Stimulated activated memory B cell treated with anti-CD40 and anti-IgM and Interleukin-4, amounts not matched to agents 10 μg/mL and 1 μg/mL and 100 μg/mL, for 72 hours (primary cell): ENCODE measurements around the gene RSPH4A.

Source experiments
- ATAC-seq: fragments of 150-1000 bp; cut with Tn5 transposase; 2 replicates; pipeline ENCODE4 v1.10.0; 2021
- H3K27ac Mint-ChIP-seq: one replicate; pipeline ENCODE4 v1.8.0; 2022; ENCODE audit warnings: mild to moderate bottlenecking, mixed read lengths
- H3K27me3 Mint-ChIP-seq: one replicate; pipeline ENCODE4 v1.8.0; 2022; ENCODE audit warnings: mixed read lengths
- H3K36me3 Mint-ChIP-seq: one replicate; pipeline ENCODE4 v1.8.0; 2022; ENCODE audit warnings: mixed read lengths
- H3K4me1 Mint-ChIP-seq: one replicate; pipeline ENCODE4 v1.8.0; 2022; ENCODE audit warnings: mixed read lengths
- H3K4me3 Mint-ChIP-seq: one replicate; pipeline ENCODE4 v1.8.0; 2022; ENCODE audit warnings: mild to moderate bottlenecking, moderate library complexity, mixed read lengths
- H3K9me3 Mint-ChIP-seq: one replicate; pipeline ENCODE4 v1.8.0; 2022; ENCODE audit warnings: mixed read lengths

Gene RSPH4A

DNA sequence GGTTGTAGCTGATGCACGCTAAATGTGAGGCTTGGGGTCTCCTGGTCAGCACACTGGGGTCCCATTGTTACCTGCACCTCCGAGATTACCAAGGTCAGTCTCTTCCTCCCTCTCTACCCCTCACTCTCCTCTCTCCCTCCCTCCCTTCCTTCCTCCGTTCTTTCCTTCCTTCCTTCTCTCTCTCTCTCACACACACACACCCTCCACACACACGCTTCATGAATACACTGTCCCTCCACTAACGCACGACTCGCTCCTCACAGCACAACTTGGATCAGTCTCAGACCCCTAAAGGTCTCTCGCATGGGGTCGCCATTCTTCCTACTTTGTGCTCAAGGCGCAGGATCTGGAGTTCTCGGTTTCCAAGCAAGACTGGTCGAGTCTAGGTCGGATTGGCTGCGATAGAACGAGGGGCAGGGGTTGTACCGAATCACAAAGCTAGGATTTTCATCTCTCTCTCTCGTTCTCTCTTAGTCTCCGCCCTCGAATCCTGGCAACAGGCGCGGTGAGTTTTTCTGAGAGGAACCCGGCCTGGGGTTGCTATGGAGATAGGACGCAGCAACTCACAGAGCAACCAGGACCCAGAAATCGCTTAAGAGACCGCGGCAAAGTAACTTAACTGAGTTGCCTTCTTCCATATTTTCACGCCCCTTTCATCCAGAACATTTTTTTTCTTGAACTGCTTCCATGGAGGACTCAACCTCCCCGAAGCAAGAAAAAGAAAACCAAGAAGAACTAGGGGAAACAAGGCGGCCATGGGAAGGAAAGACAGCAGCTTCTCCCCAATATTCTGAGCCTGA is at the start of gene RSPH4A:
RSPH4A (plus strand) TSS at position 543 of the 800 bp plus-strand sequence; CDS start at position 688, 145 bp downstream.
- Mint-ChIP-seq H3K27ac (peak within 1 kb of the TSS; percentile 27), H3K4me3 (peak within 1 kb of the TSS; percentile 86), H3K4me1 (peaks cover 13% of the 10 kb centered on the region), H3K36me3 (no peaks in the 10 kb centered on the region), H3K9me3 (no peaks in the 10 kb centered on the region), H3K27me3 (peaks cover 13% of the 10 kb centered on the region)
- ATAC-seq = peak; percentile 97

DNA sequence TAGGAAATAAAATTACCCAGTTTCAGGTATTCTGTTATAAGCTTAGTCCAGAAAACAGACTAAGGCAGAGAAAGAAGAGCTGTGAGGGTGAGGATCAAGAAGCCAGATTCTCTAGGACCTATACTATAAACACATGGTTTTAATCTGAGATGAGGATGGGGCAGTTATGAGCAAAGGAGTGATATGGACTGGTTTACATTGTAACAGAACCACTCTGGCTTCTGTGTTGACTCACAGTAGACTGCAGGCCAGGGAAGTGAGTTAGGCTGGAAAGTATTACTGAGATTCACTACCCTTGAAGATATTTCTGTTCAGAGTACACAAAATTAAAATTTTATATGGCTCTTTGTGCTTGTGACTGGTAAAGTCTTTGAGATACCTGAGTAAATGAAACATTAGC is 48.2 kb upstream of the RSPH4A start:
- no peaks in the 10 kb centered on the region for H3K36me3 Mint-ChIP-seq
- H3K9me3 Mint-ChIP-seq = no peaks in the 10 kb centered on the region
- no peak overlapping the region for H3K27ac Mint-ChIP-seq
- H3K4me3 Mint-ChIP-seq = no peak overlapping the region
- ATAC-seq = no peak
- H3K27me3 Mint-ChIP-seq = peaks cover 17% of the 10 kb centered on the region
- H3K4me1 Mint-ChIP-seq = peaks cover 41% of the 10 kb centered on the region

DNA sequence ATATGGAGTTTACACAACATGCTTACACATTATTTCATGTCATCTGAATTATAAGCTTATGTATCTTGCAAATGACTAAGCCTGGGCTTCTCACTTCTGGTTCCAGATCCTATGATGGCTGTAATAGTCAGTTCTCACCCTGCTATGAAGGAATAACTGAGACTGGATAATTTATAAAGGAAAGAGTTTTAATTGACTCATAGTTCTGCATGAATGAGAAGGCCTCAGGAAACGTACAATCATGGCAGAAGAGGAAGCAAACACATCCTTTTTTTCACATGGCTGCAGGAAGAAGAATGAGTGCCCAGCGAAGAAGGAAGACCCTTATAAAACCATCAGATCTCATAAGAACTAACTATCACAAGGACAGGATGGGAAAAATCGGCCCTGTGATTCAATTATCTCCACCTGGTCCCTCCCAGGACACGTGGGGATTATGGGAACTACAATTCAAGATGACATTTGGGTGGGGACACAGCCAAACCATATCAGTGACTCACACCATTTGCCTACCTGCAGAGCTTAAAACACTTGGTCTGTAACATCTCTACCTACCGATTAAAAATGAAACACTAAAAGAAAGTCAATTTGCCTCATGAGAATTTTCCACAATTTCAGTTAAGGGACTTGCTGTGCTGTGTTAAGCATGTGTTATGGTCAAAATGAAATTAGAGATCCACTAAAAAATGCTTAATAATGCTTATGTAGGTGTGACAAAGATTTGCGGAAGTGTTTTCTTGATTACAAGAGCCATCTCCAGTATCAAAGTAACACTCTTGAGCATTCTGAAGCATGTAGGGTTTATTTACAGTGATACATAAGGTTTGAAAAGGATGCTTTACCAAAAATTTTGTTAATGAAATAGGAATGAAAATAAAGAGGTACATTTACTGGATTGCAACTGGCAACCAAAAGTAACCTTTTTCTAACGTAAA is 47.2 kb upstream of the RSPH4A start:
- peaks cover 2% of the 10 kb centered on the region for H3K36me3 Mint-ChIP-seq
- H3K27ac Mint-ChIP-seq = no peak overlapping the region
- no peak overlapping the region for H3K4me3 Mint-ChIP-seq
- H3K4me1 Mint-ChIP-seq = peaks cover 48% of the 10 kb centered on the region
- peaks cover 10% of the 10 kb centered on the region for H3K27me3 Mint-ChIP-seq
- no peak for ATAC-seq
- H3K9me3 Mint-ChIP-seq = no peaks in the 10 kb centered on the region

DNA sequence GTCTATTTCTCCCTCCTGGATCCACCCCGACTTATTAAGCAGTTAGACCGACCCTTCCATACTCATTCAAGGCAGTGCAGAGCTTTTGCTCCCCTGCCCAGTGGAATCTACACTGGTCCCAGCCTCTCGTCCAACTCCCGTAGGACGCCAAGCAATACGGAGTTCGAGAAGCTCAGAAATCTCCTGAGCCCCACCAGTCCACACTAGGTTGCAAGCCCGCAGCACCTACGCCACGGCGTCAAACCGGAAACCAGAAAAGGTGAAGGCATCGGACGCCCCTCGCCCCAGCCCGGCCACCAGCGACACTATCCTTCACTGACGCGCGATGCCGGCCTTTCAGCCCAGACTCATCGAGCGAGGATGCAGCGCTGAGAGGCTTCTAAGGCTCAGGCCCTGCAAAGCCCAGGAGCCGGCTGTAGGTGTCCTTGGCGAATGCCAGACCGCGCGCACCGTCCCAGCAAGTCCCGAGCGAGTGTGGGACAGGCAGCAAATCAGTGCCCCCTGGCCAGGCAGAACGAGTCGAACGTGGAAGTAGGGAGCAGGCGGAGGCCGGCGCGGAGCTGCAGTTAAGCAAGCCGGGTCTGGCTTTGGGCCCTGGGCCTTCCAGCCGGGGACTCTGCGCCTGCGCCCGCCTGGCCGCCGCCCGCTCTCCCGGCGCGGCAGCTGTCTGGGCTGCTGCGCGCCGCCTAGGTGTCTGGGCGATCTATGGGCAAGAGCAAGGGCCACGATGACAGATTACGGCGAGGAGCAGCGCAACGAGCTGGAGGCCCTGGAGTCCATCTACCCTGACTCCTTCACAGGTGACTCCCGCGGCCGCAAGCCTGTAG is 45.2 kb upstream of the RSPH4A start, which contains the start of gene RWDD1:
RWDD1 (plus strand) TSS at position 649 of the 827 bp plus-strand sequence; CDS start at position 728, 79 bp downstream.
- ATAC-seq = peak; percentile 99
- Mint-ChIP-seq H3K4me3 (peak within 1 kb of the TSS; percentile 94), H3K27ac (peak within 1 kb of the TSS; percentile 97), H3K36me3 (peaks cover 22% of the 10 kb centered on the region), H3K9me3 (no peaks in the 10 kb centered on the region), H3K4me1 (peaks cover 51% of the 10 kb centered on the region), H3K27me3 (no peaks in the 10 kb centered on the region)

DNA sequence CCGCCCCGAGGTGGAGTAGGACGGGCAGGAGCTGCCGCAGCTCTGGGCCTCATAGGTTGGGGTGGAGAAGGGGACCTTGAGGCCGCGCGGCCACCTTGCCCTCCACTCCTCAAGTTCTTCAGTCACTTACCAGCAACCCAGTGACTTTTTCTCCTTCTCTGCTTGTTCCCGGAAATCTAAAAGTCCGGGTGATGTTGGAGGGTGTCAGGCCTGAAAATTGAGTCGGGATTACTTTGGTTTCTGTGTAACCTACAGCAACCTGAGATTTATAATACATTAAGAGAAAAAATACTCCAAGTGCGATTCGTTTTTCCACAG is 44.6 kb upstream of the RSPH4A start:
- Mint-ChIP-seq H3K9me3 (no peaks in the 10 kb centered on the region), H3K4me1 (peaks cover 56% of the 10 kb centered on the region)
- no peak for ATAC-seq

DNA sequence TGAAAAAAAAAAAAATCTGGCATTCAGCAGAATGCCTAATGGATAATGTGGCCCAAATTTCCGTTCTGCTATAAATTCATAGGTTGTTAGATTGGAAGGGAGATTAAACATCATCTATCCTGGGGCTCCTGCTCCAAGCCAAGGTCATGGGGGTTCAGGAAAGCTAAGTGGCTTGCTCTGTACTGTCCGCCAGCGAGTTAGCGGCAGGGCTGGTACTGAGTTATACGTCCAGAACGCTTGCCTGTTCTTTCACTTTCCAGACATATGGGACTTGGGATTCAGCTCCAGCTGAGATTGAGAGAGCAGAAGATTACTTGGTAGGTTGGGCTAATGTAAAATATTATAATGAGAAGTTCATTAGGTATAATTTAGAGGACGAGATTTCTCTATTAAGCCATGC is 44.1 kb upstream of the RSPH4A start:
- Mint-ChIP-seq H3K4me3 (peak overlapping the region; percentile 94), H3K27me3 (no peaks in the 10 kb centered on the region), H3K27ac (peak overlapping the region; percentile 97), H3K9me3 (no peaks in the 10 kb centered on the region), H3K4me1 (peaks cover 58% of the 10 kb centered on the region), H3K36me3 (peaks cover 31% of the 10 kb centered on the region)
- no peak for ATAC-seq

More for the DNA sequence above, 44.6 kb upstream of the RSPH4A start:
- Mint-ChIP-seq H3K36me3 (peaks cover 28% of the 10 kb centered on the region), H3K27me3 (no peaks in the 10 kb centered on the region), H3K27ac (peak overlapping the region; percentile 97), H3K4me3 (peak overlapping the region; percentile 94)

DNA sequence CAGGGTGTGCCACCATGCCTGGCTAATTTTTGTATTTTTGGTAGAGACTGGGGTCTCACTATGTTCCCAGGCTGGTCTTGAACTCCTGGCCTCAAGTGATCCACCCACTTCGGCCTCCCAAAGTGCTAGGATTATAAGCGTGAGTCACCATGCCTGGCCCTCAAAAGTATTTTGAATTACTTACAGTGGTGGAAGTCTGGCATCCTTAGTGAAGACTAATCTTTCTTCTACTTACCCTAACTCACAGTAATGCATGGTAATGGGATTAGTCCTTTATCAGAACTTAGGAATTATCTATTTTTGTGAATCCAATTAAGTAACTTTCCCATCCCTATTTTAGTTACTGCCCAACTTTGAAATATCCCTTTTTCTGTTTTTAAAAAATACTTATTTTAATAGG is 41.1 kb upstream of the RSPH4A start:
- no peak overlapping the region for H3K4me3 Mint-ChIP-seq

DNA sequence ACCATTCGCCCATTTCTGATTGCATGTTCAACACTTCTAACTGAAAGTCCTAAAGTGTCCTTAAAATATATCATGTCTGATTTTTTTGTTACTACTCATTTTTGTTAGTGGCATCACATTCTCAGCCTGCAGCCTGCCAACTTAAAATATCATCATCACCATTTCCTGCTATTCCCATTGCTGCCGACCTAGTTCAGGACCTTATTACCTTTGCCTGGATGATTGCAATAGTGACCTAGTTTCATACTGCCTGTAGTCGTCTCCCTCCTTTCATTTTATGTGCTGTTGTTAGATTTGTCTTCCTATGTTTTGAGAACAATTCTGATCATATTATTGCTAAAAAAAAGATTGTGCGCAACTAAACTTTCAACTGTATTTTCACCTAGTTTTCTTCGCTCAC is 38.8 kb upstream of the RSPH4A start:
- Mint-ChIP-seq H3K9me3 (no peaks in the 10 kb centered on the region), H3K27ac (no peak overlapping the region), H3K36me3 (peaks cover 42% of the 10 kb centered on the region), H3K27me3 (no peaks in the 10 kb centered on the region), H3K4me1 (peaks cover 39% of the 10 kb centered on the region), H3K4me3 (no peak overlapping the region)
- ATAC-seq = no peak

More for the DNA sequence above, 41.1 kb upstream of the RSPH4A start:
- H3K27ac Mint-ChIP-seq = no peak overlapping the region
- H3K27me3 Mint-ChIP-seq = no peaks in the 10 kb centered on the region
- H3K9me3 Mint-ChIP-seq = no peaks in the 10 kb centered on the region
- peaks cover 51% of the 10 kb centered on the region for H3K4me1 Mint-ChIP-seq
- H3K36me3 Mint-ChIP-seq = peaks cover 39% of the 10 kb centered on the region
- no peak for ATAC-seq

DNA sequence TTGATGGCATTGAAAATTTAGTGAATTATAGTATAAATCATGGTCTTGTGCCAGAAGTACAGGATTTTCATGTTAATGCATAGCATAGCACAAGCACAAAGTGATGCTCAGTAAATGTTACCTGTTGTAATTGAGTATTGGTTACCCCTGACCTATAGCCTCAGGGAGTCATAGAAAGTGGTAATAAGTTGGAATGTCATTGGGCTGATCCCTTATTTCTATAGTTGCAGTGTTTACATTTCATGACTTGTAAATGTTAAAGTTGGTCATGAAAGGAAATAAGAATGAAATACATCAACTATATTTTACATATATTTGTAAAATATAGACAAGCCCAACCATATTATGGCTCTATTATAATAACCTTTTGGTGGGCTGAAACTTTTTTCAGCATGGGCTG is 37.9 kb upstream of the RSPH4A start:
- no peaks in the 10 kb centered on the region for H3K9me3 Mint-ChIP-seq
- no peaks in the 10 kb centered on the region for H3K27me3 Mint-ChIP-seq
- peaks cover 50% of the 10 kb centered on the region for H3K36me3 Mint-ChIP-seq
- no peak overlapping the region for H3K27ac Mint-ChIP-seq
- no peak for ATAC-seq
- H3K4me1 Mint-ChIP-seq = peaks cover 34% of the 10 kb centered on the region
- H3K4me3 Mint-ChIP-seq = no peak overlapping the region

DNA sequence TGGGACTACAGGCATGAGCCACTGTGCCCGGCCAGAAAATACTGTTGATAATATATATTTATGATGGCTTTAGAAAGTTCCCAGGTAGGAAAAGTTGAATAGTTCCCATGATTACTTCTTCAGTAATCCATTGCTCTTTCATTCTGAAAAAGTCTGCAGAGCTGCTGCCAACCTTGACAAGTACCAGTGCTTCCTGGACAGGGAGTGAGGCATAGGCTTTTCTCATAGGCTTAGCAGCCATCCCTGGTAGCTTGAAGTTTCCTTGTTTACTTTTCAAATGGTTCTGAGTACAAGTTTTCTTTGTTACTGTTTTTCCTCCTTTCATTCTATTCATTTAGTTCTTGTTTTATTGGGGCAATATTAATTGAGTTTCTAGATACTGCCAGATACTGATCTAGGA is 37.1 kb upstream of the RSPH4A start:
- ATAC-seq = no peak
- Mint-ChIP-seq H3K27ac (no peak overlapping the region), H3K9me3 (no peaks in the 10 kb centered on the region), H3K4me1 (peaks cover 29% of the 10 kb centered on the region), H3K4me3 (no peak overlapping the region), H3K27me3 (no peaks in the 10 kb centered on the region), H3K36me3 (peaks cover 52% of the 10 kb centered on the region)

DNA sequence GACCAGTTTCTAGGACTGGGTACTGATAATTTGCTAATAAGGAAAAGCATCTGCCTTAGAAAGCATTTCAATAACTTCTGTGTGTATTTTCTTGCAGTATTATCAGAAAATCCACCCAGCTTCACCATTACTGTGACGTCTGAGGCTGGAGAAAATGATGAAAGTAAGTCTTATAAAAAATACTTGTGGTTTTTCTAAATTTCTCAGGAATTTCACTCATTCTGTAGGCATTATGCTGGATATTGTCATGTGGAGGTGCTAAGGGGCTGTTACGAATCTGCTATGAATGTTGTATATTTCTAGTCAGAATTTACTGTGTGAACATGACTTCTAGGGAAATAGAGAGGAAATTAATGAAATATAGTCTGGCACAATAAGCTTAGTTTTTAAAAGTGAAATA is 36.1 kb upstream of the RSPH4A start:
- Mint-ChIP-seq H3K4me1 (peaks cover 20% of the 10 kb centered on the region), H3K36me3 (peaks cover 52% of the 10 kb centered on the region), H3K9me3 (no peaks in the 10 kb centered on the region), H3K27me3 (no peaks in the 10 kb centered on the region), H3K27ac (no peak overlapping the region), H3K4me3 (no peak overlapping the region)
- no peak for ATAC-seq

DNA sequence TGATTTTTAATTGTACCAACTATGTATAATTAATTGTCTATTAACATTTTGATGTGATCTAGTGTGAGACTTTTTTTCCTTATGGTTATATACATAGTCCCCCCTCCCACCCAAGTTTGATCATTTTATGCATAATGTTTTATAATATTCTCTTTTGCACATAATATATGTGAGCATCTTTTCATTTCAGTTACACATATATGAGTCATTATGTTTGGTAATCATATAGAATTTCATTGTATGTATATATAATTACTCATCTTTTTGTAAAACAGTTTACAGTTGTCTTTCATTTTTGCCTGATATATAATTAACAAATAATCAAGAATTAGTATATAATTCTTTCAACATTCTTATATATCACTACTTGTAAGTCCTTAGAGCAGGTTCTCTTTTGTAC is 30.0 kb upstream of the RSPH4A start:
- ATAC-seq = no peak
- H3K4me1 Mint-ChIP-seq = peaks cover 6% of the 10 kb centered on the region
- H3K9me3 Mint-ChIP-seq = no peaks in the 10 kb centered on the region
- peaks cover 62% of the 10 kb centered on the region for H3K36me3 Mint-ChIP-seq
- H3K4me3 Mint-ChIP-seq = no peak overlapping the region
- no peaks in the 10 kb centered on the region for H3K27me3 Mint-ChIP-seq
- H3K27ac Mint-ChIP-seq = no peak overlapping the region

DNA sequence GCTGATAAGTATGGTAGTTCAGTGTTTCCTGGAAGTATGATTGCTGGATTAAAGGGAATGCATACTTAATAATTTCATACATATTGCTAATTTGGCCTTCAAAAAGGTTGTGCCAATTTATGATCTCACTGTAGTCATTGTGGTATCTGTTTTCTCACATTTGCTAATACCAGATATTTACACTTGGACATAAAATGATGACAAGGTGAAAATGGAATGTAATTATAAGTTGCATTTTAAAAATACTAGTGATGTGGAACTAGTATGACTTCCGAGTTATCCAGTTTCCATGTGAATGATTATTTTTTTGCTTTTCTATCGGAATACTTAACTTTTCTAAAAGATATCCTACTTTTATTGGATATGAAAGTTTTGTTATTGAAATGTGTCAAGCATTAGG is 29.5 kb upstream of the RSPH4A start:
- peaks cover 67% of the 10 kb centered on the region for H3K36me3 Mint-ChIP-seq
- ATAC-seq = no peak
- H3K4me3 Mint-ChIP-seq = no peak overlapping the region
- H3K9me3 Mint-ChIP-seq = no peaks in the 10 kb centered on the region
- no peaks in the 10 kb centered on the region for H3K27me3 Mint-ChIP-seq
- peaks cover 6% of the 10 kb centered on the region for H3K4me1 Mint-ChIP-seq
- no peak overlapping the region for H3K27ac Mint-ChIP-seq

DNA sequence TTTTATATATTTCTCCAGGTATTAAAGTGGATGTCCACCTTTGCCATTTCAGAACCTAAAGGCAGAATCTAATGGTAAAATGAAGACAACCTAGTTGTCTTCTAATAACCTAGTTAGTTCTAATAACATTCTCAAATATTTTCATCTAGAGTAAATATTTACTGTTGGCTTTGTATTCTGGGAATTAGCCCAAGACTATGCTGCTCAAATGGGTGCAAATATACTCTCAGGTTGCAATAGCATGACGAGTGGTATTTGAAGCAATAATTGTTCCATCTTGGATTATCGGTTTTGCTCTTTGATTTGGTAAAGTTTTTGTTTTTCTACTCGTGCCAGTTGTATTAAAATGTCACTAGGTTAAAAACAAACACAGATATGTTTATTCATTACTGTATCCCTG is 21.0 kb upstream of the RSPH4A start:
- no peak for ATAC-seq
- Mint-ChIP-seq H3K27me3 (no peaks in the 10 kb centered on the region), H3K9me3 (no peaks in the 10 kb centered on the region), H3K27ac (no peak overlapping the region), H3K36me3 (peaks cover 59% of the 10 kb centered on the region), H3K4me3 (no peak overlapping the region), H3K4me1 (no peaks in the 10 kb centered on the region)

DNA sequence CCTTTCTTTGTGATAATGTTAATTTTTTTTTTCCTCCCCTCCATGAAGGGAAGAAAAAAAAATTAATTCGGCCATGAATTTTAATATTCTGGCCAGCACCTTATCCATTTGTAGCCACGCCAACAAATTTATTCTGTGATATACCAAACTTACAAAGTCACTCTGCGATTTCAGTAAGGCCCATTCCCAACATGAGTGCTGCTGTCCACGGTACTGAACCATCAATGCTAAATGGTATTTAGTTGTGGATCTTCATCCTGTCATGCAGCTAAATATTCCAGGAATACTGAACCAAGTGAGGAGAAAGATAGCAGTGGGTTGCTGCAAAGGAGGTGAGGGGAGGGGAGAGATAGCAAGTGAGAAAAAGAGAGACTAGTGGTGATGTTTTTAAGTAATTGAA is 19.5 kb upstream of the RSPH4A start:
- no peaks in the 10 kb centered on the region for H3K27me3 Mint-ChIP-seq
- no peaks in the 10 kb centered on the region for H3K4me1 Mint-ChIP-seq
- ATAC-seq = no peak
- H3K27ac Mint-ChIP-seq = no peak overlapping the region
- peaks cover 64% of the 10 kb centered on the region for H3K36me3 Mint-ChIP-seq
- H3K4me3 Mint-ChIP-seq = no peak overlapping the region
- no peaks in the 10 kb centered on the region for H3K9me3 Mint-ChIP-seq
